ENCODE measurements around the gene BDH2. TPM values are rescaled to one million over a fixed set of nuclear protein-coding genes. Genes with fewer than 3 reads are reported as not detected.

Gene BDH2
- total RNA-seq, 1 donor from 2014 or later, result 89.9 TPM

DNA sequence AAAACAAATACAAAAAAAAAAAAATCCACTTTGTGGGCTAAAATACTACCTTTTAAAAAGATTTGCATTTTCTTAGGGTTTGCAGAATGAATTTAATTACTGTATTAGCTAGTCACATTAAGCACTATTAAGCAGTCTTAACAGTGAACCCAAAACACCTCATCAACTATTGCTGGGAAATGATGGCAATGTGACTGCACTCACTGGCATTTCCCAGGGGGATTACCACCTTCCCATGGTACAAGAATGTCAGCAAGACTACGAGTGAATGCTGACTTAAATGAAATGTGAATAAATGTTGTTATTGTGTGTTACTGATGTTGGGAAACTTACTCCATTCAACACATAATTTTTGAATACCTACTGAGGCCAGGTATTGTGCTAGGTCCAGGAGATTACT is 13.1 kb downstream of the BDH2 start:
- no peak for TF ChIP-seq CTCF (IDR thresholded peaks at IDR 0.05; ENCODE audit: unreplicated experiment)
- Mint-ChIP-seq H3K4me3 (ENCODE audit: low read depth) (no peak overlapping the region), H3K27me3 (no peaks in the 10 kb centered on the region), H3K9me3 (ENCODE audit: low read depth) (no peaks in the 10 kb centered on the region), H3K4me1 (ENCODE audit: low read depth) (no peaks in the 10 kb centered on the region), H3K36me3 (ENCODE audit: insufficient read depth) (peaks cover 22% of the 10 kb centered on the region), H3K27ac (no peak overlapping the region)
- no peak for DNase-seq (ENCODE audit: low spot score, unreplicated experiment)

- no peak for TF ChIP-seq CTCF (IDR thresholded peaks at IDR 0.05; ENCODE audit: unreplicated experiment)
- DNase-seq (ENCODE audit: low spot score, unreplicated experiment), result no peak
- Mint-ChIP-seq H3K27ac (no peak overlapping the region), H3K9me3 (ENCODE audit: low read depth) (no peaks in the 10 kb centered on the region), H3K4me1 (ENCODE audit: low read depth) (no peaks in the 10 kb centered on the region), H3K27me3 (no peaks in the 10 kb centered on the region), H3K4me3 (ENCODE audit: low read depth) (no peak overlapping the region), H3K36me3 (ENCODE audit: insufficient read depth) (peaks cover 26% of the 10 kb centered on the region)
Observed at GRCh38 chr4:103085555-103086196, 14.0 kb downstream of the BDH2 start.

DNA sequence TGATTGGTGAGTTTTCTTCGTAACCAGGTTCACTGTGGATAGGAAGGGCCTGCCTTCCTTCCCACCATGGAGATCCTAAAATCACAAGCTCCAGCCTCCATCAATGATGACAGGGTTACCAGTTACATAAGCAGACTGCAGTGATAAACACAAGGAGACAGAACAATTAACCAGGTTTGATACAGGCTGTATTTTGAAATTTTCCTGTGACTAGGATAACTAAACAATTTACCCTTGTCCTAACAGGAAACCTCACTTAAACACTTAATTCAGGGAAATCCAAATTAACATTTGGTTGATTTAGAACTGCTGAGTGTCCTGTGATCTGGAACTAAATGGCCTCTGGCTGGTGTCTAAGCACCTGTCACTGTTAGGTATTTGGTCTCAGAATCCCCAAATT is 20.0 kb downstream of the BDH2 start:
- Mint-ChIP-seq H3K27me3 (peaks cover 26% of the 10 kb centered on the region), H3K4me1 (ENCODE audit: low read depth) (peaks cover 9% of the 10 kb centered on the region), H3K27ac (no peak overlapping the region), H3K9me3 (ENCODE audit: low read depth) (no peaks in the 10 kb centered on the region), H3K4me3 (ENCODE audit: low read depth) (no peak overlapping the region), H3K36me3 (ENCODE audit: insufficient read depth) (peaks cover 19% of the 10 kb centered on the region)
- DNase-seq (ENCODE audit: low spot score, unreplicated experiment), result no peak
- no peak for TF ChIP-seq CTCF (IDR thresholded peaks at IDR 0.05; ENCODE audit: unreplicated experiment)

DNA sequence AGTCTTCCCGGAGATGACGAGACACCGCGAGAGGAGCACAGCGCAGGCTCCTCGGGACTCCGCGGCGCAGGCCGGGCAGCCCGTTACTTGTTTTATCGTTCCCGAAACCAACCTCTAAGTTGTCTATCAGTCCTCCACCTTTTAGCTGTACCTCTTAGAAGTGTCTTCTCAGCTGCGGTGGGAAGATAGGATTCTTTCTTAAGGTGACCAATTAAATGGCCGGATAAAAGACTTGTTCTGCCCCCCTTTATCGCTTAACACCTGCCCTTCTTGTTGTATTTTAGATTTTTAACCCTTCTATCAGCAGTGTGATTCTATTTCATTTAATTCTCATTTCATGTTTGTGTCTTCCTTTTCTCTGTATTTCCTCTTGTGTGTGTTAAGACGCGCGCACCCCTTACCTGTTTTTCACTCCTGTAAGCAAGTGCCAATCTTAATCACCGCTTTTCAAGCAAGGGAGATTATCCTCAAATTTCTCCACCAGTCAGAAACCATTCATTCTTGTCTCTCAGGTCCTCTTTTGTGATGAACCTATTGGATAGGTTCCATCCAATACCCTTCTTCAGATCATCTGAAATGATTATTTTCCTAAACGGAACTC is 22.8 kb downstream of the BDH2 start, which contains the start of gene SLC9B2:
TSS of gene SLC9B2 (minus strand) at position 15 of the 601 bp plus-strand sequence. CDS start 9,211 bp downstream, outside the sequence.
- H3K36me3 Mint-ChIP-seq (ENCODE audit: insufficient read depth), result peaks cover 16% of the 10 kb centered on the region
- TF ChIP-seq CTCF (IDR thresholded peaks at IDR 0.05; ENCODE audit: unreplicated experiment), result no peak
- H3K9me3 Mint-ChIP-seq (ENCODE audit: low read depth), result no peaks in the 10 kb centered on the region
- H3K27me3 Mint-ChIP-seq, result peaks cover 28% of the 10 kb centered on the region
- H3K27ac Mint-ChIP-seq, result peak within 1 kb of the TSS; percentile 81
- DNase-seq (ENCODE audit: low spot score, unreplicated experiment), result no peak
- H3K4me3 Mint-ChIP-seq (ENCODE audit: low read depth), result peak within 1 kb of the TSS; percentile 84
- peaks cover 9% of the 10 kb centered on the region for H3K4me1 Mint-ChIP-seq (ENCODE audit: low read depth)

GRCh38 chr4:103075894-103076746 is 23.5 kb downstream of the BDH2 start:
- TF ChIP-seq CTCF (IDR thresholded peaks at IDR 0.05; ENCODE audit: unreplicated experiment), result no peak
- peak overlapping the region; percentile 84 for H3K4me3 Mint-ChIP-seq (ENCODE audit: low read depth)
- H3K9me3 Mint-ChIP-seq (ENCODE audit: low read depth), result no peaks in the 10 kb centered on the region
- peaks cover 9% of the 10 kb centered on the region for H3K4me1 Mint-ChIP-seq (ENCODE audit: low read depth)
- H3K27ac Mint-ChIP-seq, result peak overlapping the region; percentile 81
- H3K36me3 Mint-ChIP-seq (ENCODE audit: insufficient read depth), result peaks cover 14% of the 10 kb centered on the region
- H3K27me3 Mint-ChIP-seq, result peaks cover 28% of the 10 kb centered on the region
- peak; percentile 29 for DNase-seq (ENCODE audit: low spot score, unreplicated experiment)
